Raji (cell line): Measurements from ENCODE around the gene NPBWR2.

Source experiments
- POLR2A ChIP-seq: IDR thresholded peaks from 2 replicates; pipeline ENCODE4 v1.6.1; 2011; ENCODE audit warnings: low read depth, low read length, control low read depth; ENCODE audit not compliant: insufficient read depth

Gene NPBWR2, protein sequence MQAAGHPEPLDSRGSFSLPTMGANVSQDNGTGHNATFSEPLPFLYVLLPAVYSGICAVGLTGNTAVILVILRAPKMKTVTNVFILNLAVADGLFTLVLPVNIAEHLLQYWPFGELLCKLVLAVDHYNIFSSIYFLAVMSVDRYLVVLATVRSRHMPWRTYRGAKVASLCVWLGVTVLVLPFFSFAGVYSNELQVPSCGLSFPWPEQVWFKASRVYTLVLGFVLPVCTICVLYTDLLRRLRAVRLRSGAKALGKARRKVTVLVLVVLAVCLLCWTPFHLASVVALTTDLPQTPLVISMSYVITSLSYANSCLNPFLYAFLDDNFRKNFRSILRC

DNA sequence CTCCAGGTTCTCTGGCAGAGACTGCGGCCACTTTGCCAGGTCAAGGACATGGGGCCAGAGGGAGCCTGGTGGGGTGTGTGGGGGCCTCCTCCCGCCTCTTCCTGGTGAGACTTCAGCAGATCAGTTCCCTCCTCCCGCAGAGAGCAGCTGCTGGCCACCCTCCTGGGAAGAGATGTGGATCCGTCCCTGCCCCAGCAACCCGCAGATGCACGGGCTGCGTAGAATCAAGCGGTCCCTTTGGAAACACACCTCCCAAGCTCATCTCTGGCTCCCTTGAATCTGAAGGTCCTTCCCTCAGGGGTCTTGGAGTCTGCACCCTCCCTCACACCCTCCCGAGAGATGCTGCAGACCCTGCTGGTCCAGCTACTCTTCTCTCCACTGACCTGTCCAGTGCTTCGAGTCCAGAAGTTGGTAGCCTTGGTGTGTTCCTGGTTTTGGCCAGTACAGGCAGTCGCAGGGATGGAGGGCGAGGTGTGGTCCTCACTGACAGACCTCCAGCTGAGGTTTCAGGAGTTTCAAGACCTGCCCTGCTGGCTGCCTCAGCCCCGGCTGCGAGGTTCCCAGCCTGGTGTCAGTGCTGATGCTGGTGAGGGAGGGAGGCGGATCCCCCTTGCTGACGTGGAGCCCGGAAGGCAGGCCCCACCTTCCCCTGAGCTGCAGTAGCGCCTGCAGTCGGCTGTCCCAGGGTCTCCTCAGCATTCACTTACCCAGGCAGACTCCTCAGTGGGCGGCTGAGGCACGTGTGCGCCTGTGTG, at the start of gene NPBWR2:
TSS of gene NPBWR2 (minus strand) at position 585 of the 755 bp plus-strand sequence. CDS start 734 bp downstream, outside the sequence.
- no peak for TF ChIP-seq POLR2A

DNA sequence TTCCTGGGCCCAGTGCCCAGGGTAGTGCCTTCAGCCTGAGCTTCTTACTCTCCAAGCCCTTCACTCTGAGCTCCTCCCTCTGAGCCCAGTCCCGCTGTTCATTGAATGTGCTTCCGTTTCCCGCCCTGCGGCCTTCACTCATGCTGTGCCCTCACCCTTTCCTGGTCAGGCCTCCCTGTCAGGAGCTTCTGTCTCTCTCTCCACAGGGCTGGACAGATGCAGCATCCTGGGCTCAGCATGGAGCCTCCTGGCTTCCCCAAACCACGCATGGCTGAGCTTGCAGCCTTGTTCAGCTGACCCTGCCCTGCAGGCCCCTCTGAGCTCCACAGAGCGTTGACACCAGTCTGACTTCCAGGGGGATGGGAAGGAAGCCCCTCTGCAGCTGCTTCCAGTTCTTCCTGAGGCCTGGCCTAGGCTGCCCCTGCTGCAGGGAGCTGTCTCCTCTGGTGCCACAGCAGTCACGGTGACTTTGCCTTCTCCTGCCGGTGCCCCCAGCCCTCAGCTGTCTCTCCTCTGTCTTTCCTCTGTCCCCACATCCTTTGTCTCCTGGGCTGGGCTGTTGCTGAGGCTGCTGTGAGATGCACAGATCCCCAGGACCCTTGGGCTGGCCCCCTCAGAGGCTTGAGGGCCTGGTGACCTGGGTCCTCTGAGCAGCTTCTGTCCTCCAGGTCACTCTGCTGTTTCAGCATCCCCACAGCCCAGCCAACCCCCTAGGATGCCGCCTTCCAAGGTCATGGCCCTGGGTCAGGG, 48.9 kb upstream of the NPBWR2 start:
- TF ChIP-seq POLR2A, result no peak

DNA sequence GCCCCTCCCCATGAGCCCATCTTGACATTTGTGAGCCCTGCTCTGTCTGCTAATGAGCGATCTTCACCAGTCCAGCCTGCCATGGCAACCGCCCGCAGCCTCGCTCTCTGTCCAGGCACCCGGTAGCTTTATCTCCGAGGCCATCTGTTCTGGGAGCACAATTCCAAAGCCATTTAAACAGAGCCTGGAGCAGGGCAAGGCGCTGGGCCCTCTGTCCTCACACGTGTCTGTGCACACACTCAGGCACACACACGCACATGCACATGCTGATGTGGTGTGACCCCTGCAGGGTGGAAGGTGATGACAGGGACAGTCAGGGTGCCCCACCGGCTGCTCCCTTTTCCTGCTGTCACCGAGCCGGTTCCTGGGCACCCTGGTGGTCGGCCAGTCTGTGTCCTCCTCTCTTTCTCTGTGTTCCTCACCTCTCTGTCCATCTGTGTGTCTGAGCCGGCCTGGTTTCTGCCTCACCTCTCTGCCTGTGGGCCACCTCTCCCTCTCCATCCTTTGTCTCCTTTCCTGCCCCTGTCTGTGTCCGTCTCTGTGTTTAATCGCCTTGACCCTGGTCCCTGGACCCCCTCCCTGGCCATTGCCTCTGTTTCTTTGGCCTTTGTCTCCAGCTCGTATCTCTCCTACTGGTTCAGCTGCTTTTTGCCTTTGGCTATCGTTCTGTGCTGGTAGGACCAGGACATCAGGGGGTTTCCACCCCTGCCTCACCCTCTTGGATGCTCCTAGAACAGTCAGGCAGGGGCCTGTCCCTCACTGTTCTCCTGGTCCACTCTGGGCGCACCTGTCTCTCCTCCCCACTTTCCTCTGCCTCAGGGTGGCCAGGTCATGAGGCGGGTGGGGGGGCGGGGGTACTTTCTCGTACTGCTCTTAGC, 48.1 kb upstream of the NPBWR2 start:
- no peak for TF ChIP-seq POLR2A

DNA sequence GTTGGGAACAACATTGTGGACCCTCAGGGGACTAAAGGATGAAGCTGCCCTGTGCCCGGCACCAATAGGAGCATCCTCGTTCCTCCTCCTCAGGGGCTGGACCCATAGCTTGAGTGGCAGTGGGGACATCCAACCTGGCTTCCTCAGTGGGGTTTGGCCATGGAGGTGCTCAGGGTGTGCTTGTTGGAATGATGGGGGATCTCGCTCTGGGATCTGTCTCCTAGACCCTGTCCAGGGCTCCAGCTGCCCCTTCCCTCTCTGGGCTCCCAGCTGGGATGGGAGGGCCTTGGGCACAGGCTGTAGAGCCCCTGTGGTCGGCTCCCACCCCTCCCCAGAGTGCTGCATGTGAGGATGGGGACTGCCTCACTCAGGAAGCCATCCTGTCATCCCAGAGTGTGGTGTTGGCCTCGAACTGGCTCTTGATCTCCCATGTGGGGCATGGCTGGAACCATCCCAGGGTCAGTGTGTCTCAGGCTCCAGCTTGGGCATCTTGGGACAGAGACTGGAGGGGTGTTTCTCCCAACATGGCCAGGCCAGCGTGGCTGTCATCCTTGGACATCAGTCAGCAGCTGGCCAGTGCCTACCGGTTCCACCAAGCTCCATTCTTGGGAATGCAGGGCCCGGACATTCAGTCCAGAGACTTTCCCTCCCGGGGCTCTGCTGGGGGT, 47.4 kb upstream of the NPBWR2 start:
- no peak for TF ChIP-seq POLR2A

DNA sequence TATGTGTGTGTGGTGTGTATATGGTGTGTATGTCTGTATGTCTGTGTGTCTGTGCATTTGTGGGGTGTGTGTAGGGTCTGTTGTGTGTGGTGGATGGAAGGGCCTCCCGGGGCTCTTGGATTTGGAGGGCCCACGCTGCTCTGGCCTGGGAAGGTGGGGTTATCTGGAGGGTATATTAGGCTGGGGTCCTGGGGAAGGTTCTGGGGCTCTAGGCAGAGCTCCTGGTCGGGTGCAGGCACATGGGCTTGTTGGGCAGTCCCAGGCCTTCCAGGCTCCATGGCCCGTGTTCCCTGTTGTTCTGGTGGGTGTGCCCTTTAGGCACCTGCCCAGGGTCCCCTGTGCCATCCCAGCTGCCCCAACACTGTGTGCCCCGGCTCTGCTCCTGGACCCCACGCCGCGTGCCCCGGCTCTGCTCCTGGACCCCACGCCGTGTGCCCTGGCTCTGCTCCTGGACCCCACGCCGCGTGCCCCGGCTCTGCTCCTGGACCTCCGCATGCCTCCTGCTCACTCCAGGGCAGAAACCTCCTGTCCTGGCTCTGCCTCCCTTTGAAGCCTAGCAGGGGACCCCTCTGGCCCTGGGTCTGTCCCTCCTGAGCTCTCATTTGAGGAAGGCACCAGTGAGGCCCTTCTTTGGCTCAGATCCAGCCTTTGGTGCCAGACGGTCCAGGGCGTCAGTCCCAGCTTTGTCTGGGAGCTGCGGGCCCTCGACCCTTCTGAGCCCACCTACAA, 46.7 kb upstream of the NPBWR2 start:
- TF ChIP-seq POLR2A, result no peak

DNA sequence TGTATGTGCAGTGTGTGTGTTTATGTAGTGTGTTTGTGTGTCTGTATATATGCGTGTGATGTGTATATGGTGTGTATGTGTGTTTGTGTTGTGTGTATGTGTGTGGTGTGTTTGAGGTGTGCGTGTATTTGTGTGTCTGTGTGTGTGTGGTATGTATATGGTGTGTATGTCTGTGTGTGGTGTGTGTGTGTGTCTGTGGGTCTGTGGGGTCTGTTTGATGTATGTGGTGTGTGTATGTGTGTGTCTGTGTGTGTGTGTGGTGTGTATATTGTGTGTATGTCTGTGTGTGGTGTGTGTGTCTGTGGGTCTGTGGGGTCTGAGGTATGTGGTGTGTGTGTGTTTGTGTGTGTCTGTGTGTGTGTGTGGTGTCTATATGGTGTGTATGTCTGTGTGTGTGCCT, 46.0 kb upstream of the NPBWR2 start:
- no peak for TF ChIP-seq POLR2A

DNA sequence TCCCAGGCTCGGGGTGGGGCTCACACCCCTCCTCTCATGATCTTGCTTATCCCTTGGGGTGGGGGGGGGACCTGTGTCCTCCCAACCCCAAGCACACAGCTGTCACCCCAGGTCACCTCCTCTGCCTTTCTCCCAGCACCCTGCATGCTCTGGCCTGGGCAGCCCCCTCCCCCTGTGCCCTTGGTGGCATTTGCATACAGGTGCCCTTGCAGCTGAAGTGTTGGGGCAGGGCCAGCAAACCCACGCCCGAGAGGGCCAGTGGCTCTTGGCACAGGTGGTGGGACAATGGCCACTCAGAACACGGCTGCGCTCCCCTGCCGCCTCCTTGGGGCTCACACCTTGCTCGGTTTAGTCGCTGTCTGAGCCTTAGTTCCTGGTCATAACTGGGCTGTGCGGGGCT, 45.5 kb upstream of the NPBWR2 start:
- no peak for TF ChIP-seq POLR2A

DNA sequence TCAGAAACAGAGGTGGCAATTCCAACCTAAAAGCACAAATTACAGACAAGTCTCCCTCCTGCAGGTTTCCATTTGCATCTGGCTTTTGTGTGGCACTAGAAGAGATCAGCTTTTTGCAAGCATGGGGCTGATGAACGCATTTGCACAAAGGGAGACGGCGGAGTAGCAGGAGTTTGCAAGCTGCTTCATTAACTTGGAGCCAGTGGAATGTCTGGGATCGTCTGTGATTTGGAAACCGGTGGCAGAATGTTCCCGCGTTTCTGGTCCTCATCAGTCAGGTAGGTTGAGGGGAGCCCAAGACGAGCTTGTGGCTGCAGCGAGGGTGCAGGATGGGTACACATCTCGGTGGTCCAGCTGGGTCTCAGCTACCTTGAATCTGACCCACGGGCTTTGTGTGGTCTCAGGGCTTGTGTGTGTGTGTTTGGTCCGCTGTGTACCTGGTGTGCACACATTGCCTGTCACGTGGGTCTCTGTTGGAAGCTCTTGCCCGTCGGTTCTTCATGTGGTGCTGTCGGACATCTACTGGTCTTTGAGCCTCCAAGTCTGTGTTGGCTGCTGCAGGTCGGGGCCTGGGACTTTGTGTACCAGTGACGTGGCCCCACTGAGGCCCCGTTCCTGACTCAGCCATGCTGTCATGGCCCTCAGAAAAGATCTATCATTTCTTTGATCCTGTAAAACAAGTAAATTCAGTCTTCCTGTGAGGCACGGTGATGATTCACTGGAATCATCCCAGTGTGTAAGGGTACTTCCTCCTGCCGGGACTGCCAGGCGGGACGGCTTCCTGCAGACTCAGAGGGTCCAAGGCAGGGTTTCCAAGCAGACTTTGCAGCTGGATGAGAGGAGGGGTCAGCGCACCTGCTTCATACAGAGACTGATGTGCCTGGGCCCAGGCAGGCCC, 44.5 kb upstream of the NPBWR2 start:
- TF ChIP-seq POLR2A, result no peak

DNA sequence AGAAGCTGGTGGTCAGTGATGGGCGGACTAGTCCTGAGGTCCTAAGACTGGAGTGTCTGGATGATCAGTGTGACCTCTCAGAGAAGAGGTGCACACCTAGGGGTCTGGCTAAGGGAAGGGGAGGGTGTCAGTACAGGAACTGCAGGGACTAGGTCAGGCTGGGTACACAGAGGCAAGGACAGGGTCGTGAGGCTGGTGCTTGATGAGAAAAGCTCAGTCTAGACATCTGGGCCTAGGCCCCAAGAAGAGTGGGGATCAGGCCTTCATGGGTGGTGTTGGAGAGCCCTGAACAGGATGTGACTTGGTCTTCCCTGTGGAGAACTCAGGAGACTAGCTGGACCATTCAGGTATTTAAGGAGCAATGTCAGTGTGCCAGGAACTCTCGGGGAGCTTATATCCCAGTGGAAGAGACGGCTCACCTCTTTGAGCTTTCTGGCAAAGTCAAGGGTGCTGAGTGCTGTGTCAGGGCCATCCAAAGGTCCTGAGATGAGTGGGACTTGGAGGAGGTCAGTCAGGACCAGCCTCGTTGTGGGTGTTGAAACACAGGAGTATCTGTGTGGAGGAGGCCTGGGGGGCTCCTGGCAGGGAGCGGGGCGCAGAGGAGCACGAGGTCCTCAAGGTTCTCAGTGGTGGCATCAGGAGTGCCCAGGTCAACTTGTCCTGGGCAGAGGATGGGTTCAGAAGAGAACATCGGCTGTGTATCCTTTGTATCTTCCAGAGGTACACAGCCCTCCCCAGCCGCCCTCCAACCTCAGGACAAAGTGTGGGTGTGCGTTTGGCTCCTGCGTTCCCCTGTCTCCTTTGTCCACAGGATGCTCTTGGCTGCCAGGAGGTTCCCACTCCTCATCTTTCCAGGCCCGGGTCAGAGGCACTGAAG, 43.6 kb upstream of the NPBWR2 start:
- no peak for TF ChIP-seq POLR2A

DNA sequence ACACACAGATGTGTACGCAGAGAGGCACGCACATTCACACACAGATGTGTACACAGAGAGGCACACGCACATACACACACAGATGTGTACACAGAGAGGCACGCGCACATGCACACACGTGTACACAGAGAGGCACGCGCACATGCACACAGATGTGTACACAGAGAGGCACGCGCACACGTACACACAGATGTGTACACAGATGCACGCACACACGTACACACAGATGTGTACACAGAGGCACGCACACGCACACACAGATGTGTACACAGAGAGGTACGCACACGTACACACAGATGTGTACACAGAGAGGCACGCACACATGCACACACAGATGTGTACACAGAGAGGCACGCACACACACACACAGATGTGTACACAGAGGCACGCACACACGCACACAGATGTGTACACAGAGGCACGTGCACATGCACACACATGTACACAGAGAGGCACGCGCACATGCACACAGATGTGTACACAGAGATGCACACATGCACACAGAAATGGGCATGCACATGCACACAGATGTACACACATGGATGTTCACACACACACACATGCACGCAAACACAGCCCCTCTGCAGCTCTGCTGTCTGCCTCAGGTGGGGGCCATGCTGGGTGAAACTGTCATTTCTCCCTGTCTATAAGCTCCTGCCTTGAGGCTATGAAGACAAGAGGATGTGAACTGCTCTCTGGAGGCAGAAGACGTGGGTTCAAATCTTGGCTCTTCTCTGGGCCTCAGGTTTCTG, 42.6 kb upstream of the NPBWR2 start:
- no peak for TF ChIP-seq POLR2A

DNA sequence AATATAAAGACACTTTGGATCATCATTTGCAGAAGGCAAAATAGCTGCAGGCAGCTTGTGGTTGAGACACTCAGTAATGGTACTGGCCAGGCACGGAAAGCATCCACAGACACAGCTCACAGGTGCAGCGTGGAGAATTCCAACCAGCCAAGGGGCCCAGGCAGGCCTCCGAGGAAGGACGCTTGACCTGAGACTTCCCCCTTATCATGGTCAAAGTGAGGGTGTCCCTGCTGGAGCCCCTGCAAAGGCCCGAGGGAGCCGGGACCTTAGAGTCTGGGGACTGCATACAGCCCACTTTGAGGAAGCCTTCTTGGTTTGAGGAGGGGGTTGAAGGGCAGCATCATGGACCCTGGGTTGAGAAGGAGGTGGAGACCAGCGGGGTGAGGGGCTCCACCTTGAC, 41.8 kb upstream of the NPBWR2 start:
- no peak for TF ChIP-seq POLR2A
